ENCODE results near the gene SLC2A1. TPM values are rescaled to one million over a fixed set of nuclear protein-coding genes. Genes with fewer than 3 reads are reported as not detected.

SLC2A1 gene
- total and polyA plus RNA-seq, 12 donors, result 4.6 to 123 (median 24.3) TPM

GRCh38 chr1:42886046-42886739 lies 72.5 kb downstream of the SLC2A1 start:
- 73 to 84% (median 80%) methylated on average over 10 to 16 of the region's 16 CpGs for WGBS, 4 donors

GRCh38 chr1:42880384-42880783 lies 78.3 kb downstream of the SLC2A1 start:
- TF ChIP-seq CTCF (IDR thresholded peaks at IDR 0.05) (no peak), POLR2A (IDR thresholded peaks at IDR 0.05) (no peak)
- H3K4me1 ChIP-seq (replicated peaks in 1 of 2), result no peaks in the 10 kb centered on the region
- no peak overlapping the region for H3K4me3 ChIP-seq
- no peaks in the 10 kb centered on the region for H3K9me3 ChIP-seq (replicated peaks in 1 of 3)
- no peaks in the 10 kb centered on the region for H3K27me3 ChIP-seq
- H3K27ac ChIP-seq, result no peak overlapping the region
- DNase-seq, result no peak
- no peaks in the 10 kb centered on the region for H3K36me3 ChIP-seq (replicated peaks in 1 of 2)
- WGBS, 4 donors, result 60 to 90% (median 71%) methylated on average over 2 to 4 of the region's 4 CpGs
- intact Hi-C loops (cut with DNase I), result no loop called here

More at GRCh38 chr1:42886046-42886739, 72.5 kb downstream of the SLC2A1 start:
- no peak overlapping the region for H3K4me3 ChIP-seq
- no peaks in the 10 kb centered on the region for H3K27me3 ChIP-seq
- DNase-seq, result no peak
- H3K36me3 ChIP-seq (replicated peaks in 1 of 2), result no peaks in the 10 kb centered on the region
- no peaks in the 10 kb centered on the region for H3K9me3 ChIP-seq (replicated peaks in 1 of 3)
- H3K4me1 ChIP-seq (replicated peaks in 1 of 2), result no peaks in the 10 kb centered on the region
- no peak for TF ChIP-seq CTCF (IDR thresholded peaks at IDR 0.05)
- TF ChIP-seq POLR2A (IDR thresholded peaks at IDR 0.05), result no peak
- intact Hi-C loops (cut with DNase I), result no loop called here
- no peak overlapping the region for H3K27ac ChIP-seq

- intact Hi-C loops (cut with DNase I), result no loop called here
- TF ChIP-seq CTCF (IDR thresholded peaks at IDR 0.05), result no peak
- no peak for TF ChIP-seq POLR2A (IDR thresholded peaks at IDR 0.05)
- H3K27ac ChIP-seq, result no peak overlapping the region
Observed at GRCh38 chr1:42877380-42877779, 81.3 kb downstream of the SLC2A1 start.

GRCh38 chr1:42876009-42876408 lies 82.7 kb downstream of the SLC2A1 start:
- Histone ChIP-seq H3K27me3 (no peaks in the 10 kb centered on the region), H3K4me3 (no peak overlapping the region), H3K36me3 (replicated peaks in 1 of 2) (no peaks in the 10 kb centered on the region), H3K27ac (no peak overlapping the region), H3K9me3 (replicated peaks in 1 of 3) (no peaks in the 10 kb centered on the region), H3K4me1 (replicated peaks in 1 of 2) (no peaks in the 10 kb centered on the region)
- no peak for TF ChIP-seq POLR2A (IDR thresholded peaks at IDR 0.05)
- no peak for TF ChIP-seq CTCF (IDR thresholded peaks at IDR 0.05)
- DNase-seq, result no peak
- intact Hi-C loops (cut with DNase I), result no loop called here

More at GRCh38 chr1:42877380-42877779, 81.3 kb downstream of the SLC2A1 start:
- Histone ChIP-seq H3K4me3 (no peak overlapping the region), H3K9me3 (replicated peaks in 1 of 3) (no peaks in the 10 kb centered on the region), H3K4me1 (replicated peaks in 1 of 2) (no peaks in the 10 kb centered on the region), H3K27me3 (no peaks in the 10 kb centered on the region), H3K36me3 (replicated peaks in 1 of 2) (no peaks in the 10 kb centered on the region)
- DNase-seq, result no peak
- 44 to 76% (median 63%) methylated on average over 2 of the region's 2 CpGs for WGBS, 4 donors

Small RNAs within 50 kb of the gene (small RNA-seq; reads per million reads assigned to genes)
- 0 reads per million in 2 donors for gene RNU6-880P

Other genes starting within 250 kb of the SLC2A1 start
- gene CLDN19, start 218.6 kb downstream of the SLC2A1 start, total RNA-seq, result under 1 TPM in 1 of 9 donors, not detected in 8; 0.91 TPM
- under 1 TPM in 1 of 3 donors, not detected in 2; 0.20 TPM for gene CLDN19, start 218.6 kb downstream of the SLC2A1 start, polyA plus RNA-seq
- gene P3H1, start 191.8 kb downstream of the SLC2A1 start, total RNA-seq, result 10 to 100 TPM; 30.3 to 84.7 (median 40.5) TPM
- 100 to 1,000 TPM in 1 of 3 donors, 10 to 100 TPM in 2; 23.7 to 178 (median 81.0) TPM for gene P3H1, start 191.8 kb downstream of the SLC2A1 start, polyA plus RNA-seq
- 10 to 100 TPM in 2 of 9 donors, 1 to 10 TPM in 7; 2.2 to 10.5 (median 7.9) TPM for gene C1orf50, start 191.6 kb downstream of the SLC2A1 start, total RNA-seq
- gene C1orf50, start 191.6 kb downstream of the SLC2A1 start, polyA plus RNA-seq, result 10 to 100 TPM in 1 of 3 donors, 1 to 10 TPM in 2; 3.6 to 13.5 (median 6.9) TPM
- gene TMEM269, start 173.9 kb downstream of the SLC2A1 start, total RNA-seq, result 1 to 10 TPM in 1 of 9 donors, under 1 TPM in 1, not detected in 7; 0.07 to 1.1 TPM
- under 1 TPM in 2 of 3 donors, not detected in 1; 0.03 to 0.09 TPM for gene TMEM269, start 173.9 kb downstream of the SLC2A1 start, polyA plus RNA-seq
- 10 to 100 TPM in 8 of 9 donors, 1 to 10 TPM in 1; 8.1 to 24.7 (median 21.4) TPM for gene ERMAP, start 141.7 kb downstream of the SLC2A1 start, total RNA-seq
- gene ERMAP, start 141.7 kb downstream of the SLC2A1 start, polyA plus RNA-seq, result 10 to 100 TPM in 2 of 3 donors, 1 to 10 TPM in 1; 8.3 to 11.5 (median 10.9) TPM
- 10 to 100 TPM in 7 of 9 donors, 1 to 10 TPM in 2; 4.5 to 41.3 (median 14.5) TPM for gene SVBP, start 141.5 kb downstream of the SLC2A1 start, total RNA-seq
- 10 to 100 TPM; 16.0 to 23.1 (median 20.4) TPM for gene SVBP, start 141.5 kb downstream of the SLC2A1 start, polyA plus RNA-seq
- 10 to 100 TPM in 5 of 9 donors, 1 to 10 TPM in 4; 7.6 to 17.4 (median 10.7) TPM for gene ZNF691, start 112.3 kb downstream of the SLC2A1 start, total RNA-seq
- 10 to 100 TPM; 14.5 to 23.6 (median 20.8) TPM for gene ZNF691, start 112.3 kb downstream of the SLC2A1 start, polyA plus RNA-seq
- 10 to 100 TPM; 33.4 to 79.7 (median 52.4) TPM for gene EBNA1BP2, start 213.4 kb upstream of the SLC2A1 start, total RNA-seq
- gene EBNA1BP2, start 213.4 kb upstream of the SLC2A1 start, polyA plus RNA-seq, result 100 to 1,000 TPM in 1 of 3 donors, 10 to 100 TPM in 2; 32.6 to 189 (median 37.2) TPM
- 1 to 10 TPM in 1 of 9 donors, under 1 TPM in 5, not detected in 3; 0.06 to 2.1 (median 0.20) TPM for gene CFAP57, start 213.5 kb upstream of the SLC2A1 start, total RNA-seq
- gene CFAP57, start 213.5 kb upstream of the SLC2A1 start, polyA plus RNA-seq, result 1 to 10 TPM in 1 of 3 donors, under 1 TPM in 2; 0.33 to 1.3 (median 0.37) TPM